Aorta (tissue), 5 donors: ENCODE results near the gene MEPCE. TPM values are rescaled to one million over a fixed set of nuclear protein-coding genes. Genes with fewer than 3 reads are reported as not detected.
"Not testable (repeated sequence)": the region's sequence is repeated elsewhere in the genome, so short reads cannot be mapped to it uniquely, and the experiment has no call there.

ENCODE experiments used
- ATAC-seq: fragments of 200-7000 bp; cut with Tn5 transposase; one replicate; pipeline ENCODE4 v1.9.1; 2022; ENCODE audit warnings: moderate library complexity; ENCODE audit not compliant: low FRiP score
- DNase-seq, 2 donors: peaks; one replicate each; pipeline ENCODE4 v3.0.0-alpha.2; 2020
- H3K27ac ChIP-seq, 2 donors: one replicate each; pipeline ENCODE4 v1.5.1; 2013; ENCODE audit warnings: low read length in 2 of 2, mild to moderate bottlenecking in 2 of 2, moderate library complexity in 2 of 2, control low read depth in 1 of 2, inconsistent platforms in 1 of 2, low read depth in 1 of 2
- H3K27me3 ChIP-seq, 2 donors: one replicate each; pipeline ENCODE4 v1.6.1; 2013; ENCODE audit warnings: control low read depth in 1 of 2, low read length in 1 of 2, mild to moderate bottlenecking in 1 of 2, moderate library complexity in 1 of 2; ENCODE audit not compliant: insufficient read depth in 2 of 2, control insufficient read depth in 1 of 2
- H3K36me3 ChIP-seq, 2 donors: one replicate each; pipeline ENCODE4 v1.6.1; 2013; ENCODE audit warnings: control low read depth in 1 of 2, low read length in 1 of 2, mild to moderate bottlenecking in 1 of 2; ENCODE audit not compliant: insufficient read depth in 2 of 2, control insufficient read depth in 1 of 2
- H3K4me1 ChIP-seq, 2 donors: one replicate each; pipeline ENCODE4 v1.6.1; 2013; ENCODE audit warnings: low read length in 2 of 2, control low read depth in 1 of 2, mild to moderate bottlenecking in 1 of 2, moderate library complexity in 1 of 2; ENCODE audit not compliant: insufficient read depth in 2 of 2, control insufficient read depth in 1 of 2
- H3K4me3 ChIP-seq, 2 donors: one replicate each; pipeline ENCODE4 v1.5.1; 2013; ENCODE audit warnings: low read length in 2 of 2, control low read depth in 1 of 2, mild to moderate bottlenecking in 1 of 2
- H3K9me3 ChIP-seq: one replicate; pipeline ENCODE4 v1.6.1; 2013; ENCODE audit warnings: mild to moderate bottlenecking, low read length; ENCODE audit not compliant: control insufficient read depth
- WGBS, 2 donors: extraction: QIAGEN DNeasy Blood & Tissue Kit; methylation state at CpG; one replicate each; pipeline ENCODE4 v1.1.7; 2013; 5-methylcytosine and 5-hydroxymethylcytosine counted together
- intact Hi-C, 2 donors: fragments of 100-400 bp; cut with DNase I; formaldehyde crosslinking; loops; one replicate each; pipeline versions ENCODE4 v1.14.2 to v1.15.0; 2022
- polyA plus RNA-seq, 2 donors: library from polyadenylated mRNA; stranded (reverse); fragments of 200-250 nt; gene quantifications; one replicate each; pipeline ENCODE4 v1.2.3, GENCODE V29; 2013
- total RNA-seq, 2 donors: library from RNA; stranded (reverse); fragmentation: NEBNext Ultra II Directional; extraction: Animal tissue kit (Norgen Biotek cat#: 25700); gene quantifications; one replicate each; pipeline ENCODE4 v1.2.1, GENCODE V29; 2021
- donor health status: healthy with polysubstance abuse.
- donor health status: Bipolar disorder and iron deficiency.
- donor health status: DM: no; HTN: no; CAD: no.
- donor health status: DM: no; HTN: no; CAD: no.
- donor health status: DM: yes; HTN: yes; CAD: no.

Gene MEPCE
- total and polyA plus RNA-seq, 4 donors: 13.0 to 31.8 (median 26.7) TPM

DNA sequence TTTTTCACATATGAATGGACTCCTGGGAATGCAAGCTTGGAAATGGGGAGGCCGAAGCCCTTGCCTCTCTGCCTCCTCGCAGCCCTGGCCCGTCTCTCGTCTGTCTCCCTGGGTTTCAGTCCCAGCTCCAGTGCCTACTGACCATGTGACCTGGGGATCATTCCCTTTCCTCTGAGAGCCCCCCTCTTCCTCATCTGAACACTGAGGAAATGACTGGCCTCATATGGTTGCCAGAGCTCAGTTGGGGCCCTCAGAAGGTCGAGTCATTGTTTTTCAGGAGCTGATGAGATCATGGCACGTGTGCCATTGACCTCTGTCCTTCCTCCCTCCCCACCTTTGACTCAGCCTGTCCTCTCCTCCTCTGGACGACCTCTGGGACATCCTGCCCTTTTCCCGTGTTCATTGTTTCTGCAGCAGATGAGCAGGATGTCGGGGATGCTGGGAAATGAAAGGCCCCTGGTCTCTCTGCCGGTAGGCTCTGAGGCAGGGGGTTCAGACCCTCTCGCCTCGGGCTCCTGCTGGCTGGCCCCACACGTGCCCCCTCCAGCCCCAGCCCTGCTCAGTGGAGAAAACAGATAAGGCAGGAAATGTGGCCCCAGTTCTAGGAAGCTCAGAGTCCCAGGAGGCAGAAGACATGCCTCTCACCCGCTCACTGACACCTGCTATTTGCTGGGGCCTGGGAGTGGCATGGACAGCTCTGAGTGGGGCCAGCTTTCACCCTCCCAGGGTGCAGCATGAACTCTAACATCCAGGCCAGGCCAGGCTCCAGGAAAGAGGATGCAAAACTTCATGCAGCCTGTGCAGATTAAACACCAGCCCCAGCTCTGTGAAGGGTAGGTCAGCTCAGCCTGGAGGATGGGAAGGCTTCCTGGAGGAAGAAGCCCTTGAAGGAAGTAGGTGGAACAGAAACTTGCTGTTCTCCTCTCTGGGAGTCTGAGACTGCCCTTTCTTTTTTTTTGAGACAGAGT lies 15.0 kb downstream of the MEPCE start:
- Histone ChIP-seq H3K9me3 (no peaks in the 10 kb centered on the region), H3K27me3 (no peaks in the 10 kb centered on the region), H3K4me1 (no peaks in the 10 kb centered on the region), H3K27ac (no peak overlapping the region), H3K36me3 (no peaks in the 10 kb centered on the region), H3K4me3 (no peak overlapping the region)
- intact Hi-C loops: no loop called here
- DNase-seq (peak; percentile 51 to 71), ATAC-seq (peak; percentile 65)
- WGBS, 2 donors: 48% methylated on average over 14 of the region's 14 CpGs

DNA sequence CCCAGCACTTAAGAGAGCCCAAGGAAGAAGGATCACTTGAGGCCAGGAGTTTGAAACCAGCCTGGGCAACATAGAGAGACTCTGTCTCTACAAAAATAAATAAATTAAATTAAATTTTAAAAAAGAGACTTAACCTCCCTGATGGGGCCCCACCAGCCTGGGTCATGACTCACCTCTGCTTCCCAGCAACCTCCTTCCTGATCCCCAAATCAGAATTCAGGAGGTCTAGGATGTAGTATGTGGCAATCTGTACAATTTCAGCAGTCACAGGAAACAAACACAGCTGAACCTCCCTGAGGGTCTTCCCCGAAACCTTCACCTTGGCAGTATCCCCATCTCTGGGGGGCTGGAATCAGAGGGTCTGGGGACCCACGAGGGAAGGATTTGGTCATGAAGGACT lies 16.4 kb downstream of the MEPCE start:
- H3K9me3 ChIP-seq: no peaks in the 10 kb centered on the region
- no peaks in the 10 kb centered on the region for H3K27me3 ChIP-seq
- H3K27ac ChIP-seq: no peak overlapping the region
- no peaks in the 10 kb centered on the region for H3K36me3 ChIP-seq
- intact Hi-C loops: no loop called here
- no peaks in the 10 kb centered on the region for H3K4me1 ChIP-seq
- 73% methylated on average over 2 of the region's 2 CpGs for WGBS, 2 donors
- ATAC-seq (no peak), DNase-seq (peak in 1 of 2 donors; percentile 25)
- no peak overlapping the region for H3K4me3 ChIP-seq

DNA sequence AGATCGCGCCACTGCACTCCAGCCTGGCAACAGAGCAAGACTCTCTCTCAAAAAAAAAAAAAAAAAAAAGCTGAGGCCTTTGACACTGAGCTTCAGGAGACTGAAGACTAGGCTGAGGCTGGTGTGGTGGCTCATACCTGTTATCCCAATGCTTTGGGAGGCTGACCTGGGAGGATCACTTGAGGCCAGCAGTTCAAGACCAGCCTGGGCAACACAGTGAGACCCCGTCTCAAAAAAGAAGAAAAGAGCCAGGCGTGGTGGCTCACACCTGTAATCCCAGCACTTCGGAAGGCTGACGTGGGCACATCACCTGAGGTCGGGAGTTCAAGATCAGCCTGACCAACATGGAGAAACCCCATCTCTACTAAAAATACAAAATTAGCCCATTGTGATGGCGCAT lies 17.7 kb downstream of the MEPCE start:
- intact Hi-C loops, H3K4me3 ChIP-seq, H3K36me3 ChIP-seq, H3K27ac ChIP-seq, DNase-seq, H3K27me3 ChIP-seq, ATAC-seq, H3K9me3 ChIP-seq, H3K4me1 ChIP-seq: not testable (repeated sequence)
- WGBS, 2 donors: 95% methylated on average over 8 of the region's 8 CpGs

DNA sequence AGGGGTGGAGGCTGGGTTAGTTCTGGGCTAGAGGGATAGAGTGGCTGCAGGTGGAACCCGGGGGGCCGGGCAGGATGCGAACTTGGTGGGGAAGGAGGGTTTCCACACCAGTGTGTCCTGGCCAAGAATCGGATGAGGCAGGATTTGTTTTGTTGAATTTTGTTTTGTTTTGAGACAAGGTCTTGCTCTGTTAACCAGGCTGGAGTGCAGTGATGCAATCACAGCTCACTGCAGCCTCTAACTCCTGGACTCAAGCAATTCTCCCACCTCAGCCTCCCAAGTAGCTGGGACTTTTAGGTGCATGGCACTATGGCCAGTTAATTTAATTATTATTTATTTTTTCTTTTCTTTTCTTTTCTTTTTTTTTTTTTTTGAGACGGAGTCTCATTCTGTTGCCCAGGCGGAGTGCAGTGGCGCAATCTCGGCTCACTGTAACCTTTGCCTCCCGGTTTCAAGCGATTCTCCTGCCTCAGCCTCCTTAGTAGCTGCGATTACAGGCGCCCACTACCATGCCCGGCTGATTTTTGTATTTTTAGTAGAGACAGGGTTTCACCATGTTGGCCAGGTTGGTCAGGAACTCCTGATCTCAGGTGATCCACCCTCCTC lies 19.7 kb downstream of the MEPCE start:
- Histone ChIP-seq H3K9me3 (no peaks in the 10 kb centered on the region), H3K4me1 (no peaks in the 10 kb centered on the region), H3K27ac (no peak overlapping the region), H3K27me3 (no peaks in the 10 kb centered on the region), H3K36me3 (no peaks in the 10 kb centered on the region), H3K4me3 (no peak overlapping the region)
- ATAC-seq: no peak
- 92% methylated on average over 13 of the region's 13 CpGs for WGBS, 2 donors
- intact Hi-C loops: no loop called here
- DNase-seq: no peak

DNA sequence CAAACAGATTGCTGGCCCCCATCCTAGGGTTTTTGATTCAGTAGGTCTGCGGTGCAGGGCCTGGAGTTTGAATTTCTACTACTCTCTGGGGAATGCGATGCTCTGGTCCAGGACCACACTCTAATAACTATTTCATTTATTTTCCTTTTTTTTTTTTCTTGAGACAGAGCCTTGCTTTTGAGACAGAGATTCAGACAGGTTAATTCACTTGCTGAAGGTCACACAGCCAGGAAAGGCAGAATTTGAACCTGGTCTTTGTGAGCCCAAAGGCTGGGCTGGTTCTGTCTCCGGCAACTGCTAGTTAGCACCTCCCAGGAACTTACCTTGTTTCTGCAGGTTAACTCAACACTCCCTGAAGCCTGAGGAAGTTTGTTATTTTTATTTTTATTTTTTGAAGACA lies 22.9 kb downstream of the MEPCE start:
- no peak overlapping the region for H3K27ac ChIP-seq
- H3K27me3 ChIP-seq: no peaks in the 10 kb centered on the region
- ATAC-seq (no peak), DNase-seq (no peak)
- no peaks in the 10 kb centered on the region for H3K4me1 ChIP-seq
- intact Hi-C loops: no loop called here
- H3K9me3 ChIP-seq: no peaks in the 10 kb centered on the region
- no peak overlapping the region for H3K4me3 ChIP-seq
- no peaks in the 10 kb centered on the region for H3K36me3 ChIP-seq
- 88 to 90% methylated on average over 3 of the region's 3 CpGs for WGBS, 2 donors

DNA sequence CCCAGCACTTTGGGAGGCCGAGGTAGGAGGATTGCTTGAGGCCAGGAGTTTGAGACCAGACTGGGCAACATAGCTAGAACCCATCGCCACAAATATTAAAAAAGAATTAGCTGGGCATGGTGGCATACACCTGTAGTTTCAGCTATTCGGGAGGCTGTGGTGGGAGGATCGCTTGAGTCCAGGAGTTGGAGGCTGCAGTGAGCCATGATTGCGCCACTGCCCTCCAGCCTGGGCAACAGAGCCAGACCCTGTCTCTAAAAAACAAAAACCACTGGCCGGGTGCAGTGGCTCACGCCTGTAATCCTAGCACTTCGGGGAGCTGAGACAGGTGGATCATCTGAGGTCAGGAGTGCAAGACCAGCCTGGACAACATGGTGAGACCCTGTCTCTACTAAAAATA lies 24.2 kb downstream of the MEPCE start:
- not testable (repeated sequence) for ATAC-seq
- 94 to 95% methylated on average over 8 of the region's 8 CpGs for WGBS, 2 donors

DNA sequence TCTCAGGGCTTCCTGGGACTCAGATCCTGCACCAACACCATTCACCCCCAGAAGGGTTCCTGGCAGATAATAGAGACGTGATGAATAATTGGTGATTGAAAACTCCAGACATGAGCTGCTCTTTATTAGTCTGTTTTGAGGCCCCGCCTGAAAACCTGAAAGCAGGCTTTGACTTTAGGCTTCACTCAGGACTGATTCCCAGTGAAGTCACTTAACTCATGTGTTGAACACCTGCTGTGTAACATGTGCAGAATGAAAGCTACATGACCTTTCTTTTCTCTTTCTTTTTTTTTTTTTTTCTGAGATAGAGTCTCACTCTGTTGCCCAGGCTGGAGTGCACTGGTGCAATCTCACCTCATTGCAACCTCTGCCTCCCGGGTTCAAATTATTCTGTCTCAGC lies 25.6 kb downstream of the MEPCE start:
- no peaks in the 10 kb centered on the region for H3K4me1 ChIP-seq
- no peak for ATAC-seq
- no peaks in the 10 kb centered on the region for H3K9me3 ChIP-seq
- no peaks in the 10 kb centered on the region for H3K27me3 ChIP-seq
- H3K4me3 ChIP-seq: no peak overlapping the region
- intact Hi-C loops: no loop called here
- no peak for DNase-seq
- 90 to 97% methylated on average over 3 of the region's 3 CpGs for whole genome bisulfite sequencing, 2 donors
- H3K36me3 ChIP-seq: no peaks in the 10 kb centered on the region
- no peak overlapping the region for H3K27ac ChIP-seq

More for the DNA sequence above, 24.2 kb downstream of the MEPCE start:
- H3K9me3 ChIP-seq, intact Hi-C loops, H3K27ac ChIP-seq, DNase-seq, H3K4me3 ChIP-seq, H3K4me1 ChIP-seq, H3K36me3 ChIP-seq, H3K27me3 ChIP-seq: not testable (repeated sequence)

DNA sequence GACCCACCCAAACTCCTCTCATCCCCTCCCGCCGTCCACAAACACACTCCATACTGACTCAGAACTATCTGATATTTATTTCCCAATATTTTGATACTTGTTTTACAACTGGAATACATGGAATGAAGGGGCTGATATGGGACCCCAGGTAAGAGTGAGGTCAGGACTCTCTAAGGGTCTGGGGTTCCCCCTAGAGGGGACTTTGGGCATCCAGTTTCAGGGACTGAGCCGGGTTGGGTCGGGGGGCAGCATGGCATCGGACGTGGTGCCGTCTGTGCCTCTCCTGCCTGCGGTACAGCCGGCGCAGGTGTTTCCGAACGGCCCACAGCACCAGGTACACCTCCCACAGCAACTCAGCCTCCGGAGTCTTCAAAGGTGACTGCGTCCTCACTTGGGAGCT lies 26.9 kb downstream of the MEPCE start:
- Histone ChIP-seq H3K4me3 (no peak overlapping the region), H3K9me3 (no peaks in the 10 kb centered on the region), H3K4me1 (no peaks in the 10 kb centered on the region), H3K27me3 (no peaks in the 10 kb centered on the region), H3K27ac (no peak overlapping the region), H3K36me3 (no peaks in the 10 kb centered on the region)
- ATAC-seq: no peak
- intact Hi-C loops: no loop called here
- WGBS, 2 donors: 87 to 89% methylated on average over 14 of the region's 14 CpGs
- no peak for DNase-seq

DNA sequence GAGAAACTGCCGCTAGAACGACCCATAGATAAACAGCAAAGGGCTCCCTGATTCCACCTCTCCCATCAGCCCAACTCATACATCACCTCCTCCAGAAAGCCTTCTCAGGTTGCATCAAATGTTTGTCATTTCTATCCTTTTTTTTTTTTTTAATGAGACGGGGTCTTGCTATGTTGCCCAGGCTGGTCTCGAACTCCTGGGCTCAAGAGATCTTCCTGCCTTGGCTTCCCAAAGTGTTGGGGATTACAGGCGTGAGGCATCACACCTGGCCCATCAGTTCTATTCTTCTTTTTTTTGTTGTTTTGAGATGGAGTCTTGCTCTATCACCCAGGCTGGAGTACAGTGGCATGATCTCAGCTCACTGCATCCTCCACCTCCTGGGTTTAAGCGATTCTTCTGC lies 27.4 kb downstream of the MEPCE start:
- Histone ChIP-seq H3K27me3 (no peaks in the 10 kb centered on the region), H3K4me1 (no peaks in the 10 kb centered on the region), H3K4me3 (no peak overlapping the region), H3K9me3 (no peaks in the 10 kb centered on the region), H3K27ac (no peak overlapping the region), H3K36me3 (no peaks in the 10 kb centered on the region)
- 89 to 94% methylated on average over 6 of the region's 6 CpGs for WGBS, 2 donors
- intact Hi-C loops: no loop called here
- ATAC-seq (no peak), DNase-seq (no peak)
